OCI-LY3 (cell line): ENCODE data around the gene SFMBT1.

Source experiments
- H2AFZ ChIP-seq: fragments of 200-600, 300-600 bp; shearing (Covaris generic); 2 replicates; pipeline ENCODE4 v1.6.0; 2014; ENCODE audit warnings: antibody characterized with exemption, low read depth, low read length
- H3K27ac ChIP-seq: fragments of 200-600, 300-600 bp; sonication (generic); 2 replicates; pipeline ENCODE4 v1.5.1; 2014; ENCODE audit warnings: mild to moderate bottlenecking, low read length, moderate library complexity, mixed read lengths
- H3K27me3 ChIP-seq: fragments of 200-600, 300-600 bp; sonication (generic); 2 replicates; pipeline ENCODE4 v1.6.1; 2014; ENCODE audit warnings: low read depth, low read length, mixed read lengths
- H3K36me3 ChIP-seq: fragments of 200-600, 300-600 bp; sonication (generic); replicated peaks from 2 replicates; pipeline ENCODE3; 2014; ENCODE audit warnings: low read depth, low read length, mixed read lengths
- H3K4me1 ChIP-seq: fragments of 300-600, 200-600 bp; sonication (generic); 2 replicates; pipeline ENCODE4 v1.6.1; 2014; ENCODE audit warnings: low read length, mixed read lengths
- H3K4me2 ChIP-seq: fragments of 200-600, 300-600 bp; sonication (generic); 2 replicates; pipeline ENCODE4 v1.6.1; 2014; ENCODE audit warnings: low read length, mixed read lengths
- H3K4me3 ChIP-seq: fragments of 300-600, 200-600 bp; sonication (generic); 2 replicates; pipeline ENCODE4 v1.5.1; 2014; ENCODE audit warnings: antibody characterized with exemption, mild to moderate bottlenecking, low read length, moderate library complexity
- H3K79me2 ChIP-seq: fragments of 300-600, 200-600 bp; shearing (Covaris generic); 2 replicates; pipeline ENCODE4 v1.6.1; 2014; ENCODE audit warnings: mild to moderate bottlenecking, low read length, mixed read lengths
- H3K9ac ChIP-seq: fragments of 300-600, 200-600 bp; shearing (Covaris generic); 2 replicates; pipeline ENCODE4 v1.6.0; 2014; ENCODE audit warnings: mild to moderate bottlenecking, low read length, moderate library complexity
- H3K9me3 ChIP-seq: fragments of 200-600, 300-600 bp; shearing (Covaris generic); 2 replicates; pipeline ENCODE4 v1.6.1; 2014; ENCODE audit warnings: low read length, mixed read lengths; ENCODE audit not compliant: insufficient read depth
- H4K20me1 ChIP-seq: fragments of 200-600, 300-600 bp; sonication (generic); 2 replicates; pipeline ENCODE4 v1.6.1; 2016; ENCODE audit warnings: low read length, mixed read lengths; ENCODE audit not compliant: insufficient read depth
- CTCF ChIP-seq: fragments of 200-600, 300-600 bp; sonication (generic); IDR thresholded peaks from 2 replicates; pipeline ENCODE4 v1.5.1; 2014; ENCODE audit warnings: antibody characterized with exemption, low read length, low read depth
- EZH2phosphoT487 ChIP-seq: fragments of 200-600 bp; shearing (Covaris generic); IDR thresholded peaks from 2 replicates; pipeline ENCODE4 v1.6.1; 2018; ENCODE audit warnings: antibody characterized with exemption, mixed run types, low read depth

SFMBT1 gene

GRCh38 chr3:52894756-52895155 lies 151.1 kb downstream of the SFMBT1 start:
- Histone ChIP-seq H3K4me3 (no peak overlapping the region), H3K9ac (no peak overlapping the region), H2AFZ (no peak overlapping the region), H3K4me2 (no peak overlapping the region), H3K36me3 (no peaks in the 10 kb centered on the region), H3K9me3 (no peaks in the 10 kb centered on the region), H4K20me1 (no peaks in the 10 kb centered on the region), H3K27me3 (no peaks in the 10 kb centered on the region), H3K27ac (no peak overlapping the region), H3K79me2 (peaks cover 9% of the 10 kb centered on the region; the same call in 1 of the 2 replicates), H3K4me1 (peaks cover 29% of the 10 kb centered on the region)
- no peak for TF ChIP-seq CTCF
- no peak for TF ChIP-seq EZH2phosphoT487

- no peak overlapping the region for H3K27ac ChIP-seq
- no peak overlapping the region for H3K4me2 ChIP-seq
Measured at GRCh38 chr3:52893723-52894122, 152.2 kb downstream of the SFMBT1 start.

GRCh38 chr3:52892625-52893311 lies 153.1 kb downstream of the SFMBT1 start:
- H2AFZ ChIP-seq = peak overlapping the region; percentile 80
- no peaks in the 10 kb centered on the region for H3K36me3 ChIP-seq
- no peaks in the 10 kb centered on the region for H3K9me3 ChIP-seq
- H3K4me1 ChIP-seq = peaks cover 27% of the 10 kb centered on the region
- H3K4me2 ChIP-seq = peak overlapping the region; percentile 73
- peak overlapping the region; percentile 38 for H3K9ac ChIP-seq
- TF ChIP-seq EZH2phosphoT487 = no peak
- peak; percentile 45 for TF ChIP-seq CTCF
- peak overlapping the region; percentile 66 for H3K4me3 ChIP-seq
- H3K79me2 ChIP-seq = peaks cover 9% of the 10 kb centered on the region; the same call in 1 of the 2 replicates
- no peak overlapping the region for H3K27ac ChIP-seq
- no peaks in the 10 kb centered on the region for H4K20me1 ChIP-seq
- H3K27me3 ChIP-seq = no peaks in the 10 kb centered on the region

More at GRCh38 chr3:52893723-52894122, 152.2 kb downstream of the SFMBT1 start:
- TF ChIP-seq CTCF (no peak), EZH2phosphoT487 (no peak)
- Histone ChIP-seq H3K4me3 (no peak overlapping the region), H3K79me2 (peaks cover 9% of the 10 kb centered on the region; the same call in 1 of the 2 replicates), H2AFZ (no peak overlapping the region), H3K4me1 (peaks cover 29% of the 10 kb centered on the region), H3K27me3 (no peaks in the 10 kb centered on the region), H3K36me3 (no peaks in the 10 kb centered on the region), H3K9ac (no peak overlapping the region), H3K9me3 (no peaks in the 10 kb centered on the region), H4K20me1 (no peaks in the 10 kb centered on the region)

GRCh38 chr3:52892290-52892624 lies 153.6 kb downstream of the SFMBT1 start:
- Histone ChIP-seq H3K27ac (no peak overlapping the region), H3K4me1 (peaks cover 25% of the 10 kb centered on the region), H3K36me3 (no peaks in the 10 kb centered on the region), H4K20me1 (no peaks in the 10 kb centered on the region), H3K4me3 (peak overlapping the region; percentile 66; the same call in 1 of the 2 replicates), H3K9me3 (no peaks in the 10 kb centered on the region), H3K27me3 (no peaks in the 10 kb centered on the region), H3K4me2 (peak overlapping the region; percentile 73), H2AFZ (no peak overlapping the region), H3K9ac (no peak overlapping the region), H3K79me2 (peaks cover 9% of the 10 kb centered on the region; the same call in 1 of the 2 replicates)
- TF ChIP-seq EZH2phosphoT487 = no peak
- TF ChIP-seq CTCF = no peak
